ENCODE measurements around the gene EPB41L1.

EPB41L1 gene

GRCh38 chr20:36238153-36238552 is 83.6 kb downstream of the EPB41L1 start:
- Histone ChIP-seq H3K36me3 (ENCODE audit: insufficient read depth, low read depth, low read length) (peaks cover 38% of the 10 kb centered on the region), H3K4me3 (ENCODE audit: low read length) (no peak overlapping the region), H3K4me1 (ENCODE audit: insufficient read depth, low read length) (peaks cover 6% of the 10 kb centered on the region; the same call in 1 of the 2 replicates), H3K27me3 (ENCODE audit: insufficient read depth, low read length) (no peaks in the 10 kb centered on the region), H3K9ac (ENCODE audit: low read depth, low read length) (no peak overlapping the region), H3K9me3 (ENCODE audit: insufficient read depth, low read depth, low read length) (no peaks in the 10 kb centered on the region), H3K27ac (ENCODE audit: low read length) (no peak overlapping the region)

GRCh38 chr20:36238760-36239159 is 84.2 kb downstream of the EPB41L1 start:
- H3K9me3 ChIP-seq (ENCODE audit: insufficient read depth, low read depth, low read length): no peaks in the 10 kb centered on the region
- no peak overlapping the region for H3K9ac ChIP-seq (ENCODE audit: low read depth, low read length)
- no peak overlapping the region for H3K27ac ChIP-seq (ENCODE audit: low read length)
- H3K4me3 ChIP-seq (ENCODE audit: low read length): no peak overlapping the region
- H3K36me3 ChIP-seq (ENCODE audit: insufficient read depth, low read depth, low read length): peaks cover 44% of the 10 kb centered on the region
- peaks cover 6% of the 10 kb centered on the region; the same call in 1 of the 2 replicates for H3K4me1 ChIP-seq (ENCODE audit: insufficient read depth, low read length)
- H3K27me3 ChIP-seq (ENCODE audit: insufficient read depth, low read length): no peaks in the 10 kb centered on the region

- Histone ChIP-seq H3K27ac (ENCODE audit: low read length) (no peak overlapping the region), H3K9me3 (ENCODE audit: insufficient read depth, low read depth, low read length) (no peaks in the 10 kb centered on the region), H3K4me1 (ENCODE audit: insufficient read depth, low read length) (peaks cover 6% of the 10 kb centered on the region; the same call in 1 of the 2 replicates), H3K27me3 (ENCODE audit: insufficient read depth, low read length) (no peaks in the 10 kb centered on the region), H3K9ac (ENCODE audit: low read depth, low read length) (no peak overlapping the region), H3K36me3 (ENCODE audit: insufficient read depth, low read depth, low read length) (peaks cover 58% of the 10 kb centered on the region), H3K4me3 (ENCODE audit: low read length) (no peak overlapping the region)
Observed at GRCh38 chr20:36240076-36240475, 85.5 kb downstream of the EPB41L1 start.

- H3K36me3 ChIP-seq (ENCODE audit: insufficient read depth, low read depth, low read length): peaks cover 74% of the 10 kb centered on the region
Observed at GRCh38 chr20:36241678-36242077, 87.1 kb downstream of the EPB41L1 start.

DNA sequence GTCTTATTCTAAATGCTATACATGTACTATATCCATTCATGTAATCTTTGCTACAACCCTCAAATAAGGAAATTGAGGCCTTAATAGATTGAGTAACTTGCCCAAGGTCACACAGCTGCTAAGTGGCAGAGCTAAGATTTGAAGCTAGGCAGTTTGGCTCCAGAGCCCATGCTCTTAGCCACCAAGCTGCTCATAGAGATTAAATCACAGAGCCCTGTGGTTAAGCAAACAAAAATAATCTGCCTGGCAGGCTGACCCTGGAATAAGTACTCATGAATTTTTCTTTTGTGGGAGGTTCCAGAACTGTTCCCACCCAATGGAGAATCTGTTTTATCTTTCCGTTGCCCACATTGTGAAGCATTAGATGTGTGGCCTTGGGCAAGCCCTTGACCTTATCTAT is 89.2 kb downstream of the EPB41L1 start:
- H3K4me3 ChIP-seq (ENCODE audit: low read length): no peak overlapping the region
- no peaks in the 10 kb centered on the region for H3K27me3 ChIP-seq (ENCODE audit: insufficient read depth, low read length)
- no peak overlapping the region for H3K27ac ChIP-seq (ENCODE audit: low read length)
- no peak overlapping the region for H3K9ac ChIP-seq (ENCODE audit: low read depth, low read length)
- no peaks in the 10 kb centered on the region for H3K4me1 ChIP-seq (ENCODE audit: insufficient read depth, low read length)
- no peaks in the 10 kb centered on the region for H3K9me3 ChIP-seq (ENCODE audit: insufficient read depth, low read depth, low read length)
- peaks cover 92% of the 10 kb centered on the region for H3K36me3 ChIP-seq (ENCODE audit: insufficient read depth, low read depth, low read length)

More at GRCh38 chr20:36241678-36242077, 87.1 kb downstream of the EPB41L1 start:
- H3K4me3 ChIP-seq (ENCODE audit: low read length): no peak overlapping the region
- H3K9me3 ChIP-seq (ENCODE audit: insufficient read depth, low read depth, low read length): no peaks in the 10 kb centered on the region
- H3K27me3 ChIP-seq (ENCODE audit: insufficient read depth, low read length): no peaks in the 10 kb centered on the region
- peaks cover 6% of the 10 kb centered on the region; the same call in 1 of the 2 replicates for H3K4me1 ChIP-seq (ENCODE audit: insufficient read depth, low read length)
- no peak overlapping the region for H3K9ac ChIP-seq (ENCODE audit: low read depth, low read length)
- no peak overlapping the region for H3K27ac ChIP-seq (ENCODE audit: low read length)

- no peak overlapping the region for H3K4me3 ChIP-seq (ENCODE audit: low read length)
- no peaks in the 10 kb centered on the region for H3K9me3 ChIP-seq (ENCODE audit: insufficient read depth, low read depth, low read length)
- no peak overlapping the region for H3K9ac ChIP-seq (ENCODE audit: low read depth, low read length)
- H3K4me1 ChIP-seq (ENCODE audit: insufficient read depth, low read length): no peaks in the 10 kb centered on the region
- no peak overlapping the region for H3K27ac ChIP-seq (ENCODE audit: low read length)
- H3K27me3 ChIP-seq (ENCODE audit: insufficient read depth, low read length): no peaks in the 10 kb centered on the region
- peaks cover 90% of the 10 kb centered on the region for H3K36me3 ChIP-seq (ENCODE audit: insufficient read depth, low read depth, low read length)
Observed at GRCh38 chr20:36246401-36246800, 91.9 kb downstream of the EPB41L1 start.

DNA sequence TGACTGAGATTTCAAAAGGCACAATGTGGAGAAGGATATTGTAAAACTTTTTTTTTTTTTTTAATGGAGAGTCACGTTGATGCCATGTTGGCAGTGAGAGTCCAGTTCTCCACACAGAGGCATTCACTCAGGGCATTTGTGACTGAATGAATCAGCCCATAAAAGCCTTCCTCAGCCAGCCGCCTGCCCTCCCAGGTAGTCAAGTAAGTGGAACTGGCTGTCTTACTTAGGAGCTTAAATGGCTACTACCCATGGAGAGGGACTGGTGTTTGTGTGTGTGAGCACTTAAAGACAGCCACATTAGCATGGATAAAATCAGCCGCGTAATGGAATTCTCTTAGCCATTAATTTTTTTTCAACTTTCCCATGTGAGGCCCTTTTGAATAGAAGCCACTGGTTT is 94.3 kb downstream of the EPB41L1 start:
- no peaks in the 10 kb centered on the region for H3K27me3 ChIP-seq (ENCODE audit: insufficient read depth, low read length)
- H3K36me3 ChIP-seq (ENCODE audit: insufficient read depth, low read depth, low read length): peaks cover 83% of the 10 kb centered on the region
- no peaks in the 10 kb centered on the region for H3K4me1 ChIP-seq (ENCODE audit: insufficient read depth, low read length)
- no peak overlapping the region for H3K9ac ChIP-seq (ENCODE audit: low read depth, low read length)
- no peak overlapping the region for H3K4me3 ChIP-seq (ENCODE audit: low read length)
- H3K27ac ChIP-seq (ENCODE audit: low read length): no peak overlapping the region
- no peaks in the 10 kb centered on the region for H3K9me3 ChIP-seq (ENCODE audit: insufficient read depth, low read depth, low read length)

DNA sequence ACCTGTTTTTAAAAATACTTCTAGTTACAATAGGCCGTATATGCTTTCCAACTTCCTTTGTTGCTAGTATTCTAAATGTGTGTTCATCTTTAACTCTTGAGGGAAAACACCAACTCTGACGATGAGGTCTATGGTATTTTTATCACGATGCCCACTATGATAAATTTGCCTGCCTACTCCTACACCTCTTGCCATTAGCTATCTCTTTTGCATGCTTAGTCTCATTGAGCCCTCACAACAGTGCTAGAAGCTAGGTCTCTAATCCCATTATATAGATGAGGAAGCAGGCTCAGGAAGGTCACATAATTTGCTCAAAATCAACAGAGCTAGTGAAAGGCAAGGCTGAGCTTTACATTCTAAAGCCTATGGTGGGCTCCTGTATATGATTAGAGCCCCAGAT is 94.9 kb downstream of the EPB41L1 start:
- Histone ChIP-seq H3K9me3 (ENCODE audit: insufficient read depth, low read depth, low read length) (no peaks in the 10 kb centered on the region), H3K9ac (ENCODE audit: low read depth, low read length) (no peak overlapping the region), H3K27ac (ENCODE audit: low read length) (no peak overlapping the region), H3K36me3 (ENCODE audit: insufficient read depth, low read depth, low read length) (peaks cover 82% of the 10 kb centered on the region), H3K27me3 (ENCODE audit: insufficient read depth, low read length) (no peaks in the 10 kb centered on the region), H3K4me3 (ENCODE audit: low read length) (no peak overlapping the region), H3K4me1 (ENCODE audit: insufficient read depth, low read length) (no peaks in the 10 kb centered on the region)

- H3K9ac ChIP-seq (ENCODE audit: low read depth, low read length): no peak overlapping the region
- H3K27ac ChIP-seq (ENCODE audit: low read length): no peak overlapping the region
- H3K9me3 ChIP-seq (ENCODE audit: insufficient read depth, low read depth, low read length): no peaks in the 10 kb centered on the region
- no peak overlapping the region for H3K4me3 ChIP-seq (ENCODE audit: low read length)
- H3K4me1 ChIP-seq (ENCODE audit: insufficient read depth, low read length): no peaks in the 10 kb centered on the region
- no peaks in the 10 kb centered on the region for H3K27me3 ChIP-seq (ENCODE audit: insufficient read depth, low read length)
- peaks cover 79% of the 10 kb centered on the region for H3K36me3 ChIP-seq (ENCODE audit: insufficient read depth, low read depth, low read length)
Observed at GRCh38 chr20:36251426-36251825, 96.9 kb downstream of the EPB41L1 start.

GRCh38 chr20:36252511-36252910 is 98.0 kb downstream of the EPB41L1 start:
- peaks cover 74% of the 10 kb centered on the region for H3K36me3 ChIP-seq (ENCODE audit: insufficient read depth, low read depth, low read length)
- H3K4me3 ChIP-seq (ENCODE audit: low read length): no peak overlapping the region
- H3K9me3 ChIP-seq (ENCODE audit: insufficient read depth, low read depth, low read length): no peaks in the 10 kb centered on the region
- H3K9ac ChIP-seq (ENCODE audit: low read depth, low read length): no peak overlapping the region
- H3K27me3 ChIP-seq (ENCODE audit: insufficient read depth, low read length): no peaks in the 10 kb centered on the region
- no peak overlapping the region for H3K27ac ChIP-seq (ENCODE audit: low read length)
- no peaks in the 10 kb centered on the region for H3K4me1 ChIP-seq (ENCODE audit: insufficient read depth, low read length)

GRCh38 chr20:36253036-36253435 is 98.5 kb downstream of the EPB41L1 start:
- Histone ChIP-seq H3K9ac (ENCODE audit: low read depth, low read length) (no peak overlapping the region), H3K27me3 (ENCODE audit: insufficient read depth, low read length) (no peaks in the 10 kb centered on the region), H3K36me3 (ENCODE audit: insufficient read depth, low read depth, low read length) (peaks cover 70% of the 10 kb centered on the region), H3K27ac (ENCODE audit: low read length) (no peak overlapping the region), H3K9me3 (ENCODE audit: insufficient read depth, low read depth, low read length) (no peaks in the 10 kb centered on the region), H3K4me1 (ENCODE audit: insufficient read depth, low read length) (no peaks in the 10 kb centered on the region), H3K4me3 (ENCODE audit: low read length) (no peak overlapping the region)

DNA sequence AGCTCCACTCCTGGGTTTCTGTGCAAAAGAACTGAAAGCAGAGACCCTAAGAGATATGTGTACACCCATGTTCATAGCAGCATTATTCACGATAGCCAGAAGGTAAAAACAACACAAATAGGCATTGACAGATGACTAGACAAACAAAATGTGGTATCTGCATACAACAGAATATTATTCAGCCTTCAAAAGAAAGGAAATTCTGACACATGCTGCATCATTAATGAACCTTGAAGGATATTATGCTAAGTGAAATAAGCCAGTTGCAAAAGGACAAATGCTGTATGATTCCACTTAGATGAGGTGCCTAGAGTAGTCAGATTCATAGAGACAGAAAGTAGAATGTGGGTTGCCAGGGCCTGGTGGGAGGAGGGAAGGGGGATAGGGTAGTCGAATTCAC is 99.5 kb downstream of the EPB41L1 start:
- no peaks in the 10 kb centered on the region for H3K27me3 ChIP-seq (ENCODE audit: insufficient read depth, low read length)
- no peak overlapping the region for H3K4me3 ChIP-seq (ENCODE audit: low read length)
- H3K9me3 ChIP-seq (ENCODE audit: insufficient read depth, low read depth, low read length): no peaks in the 10 kb centered on the region
- H3K27ac ChIP-seq (ENCODE audit: low read length): no peak overlapping the region
- no peak overlapping the region for H3K9ac ChIP-seq (ENCODE audit: low read depth, low read length)
- peaks cover 60% of the 10 kb centered on the region for H3K36me3 ChIP-seq (ENCODE audit: insufficient read depth, low read depth, low read length)
- peaks cover 2% of the 10 kb centered on the region; the same call in 1 of the 2 replicates for H3K4me1 ChIP-seq (ENCODE audit: insufficient read depth, low read length)
